HL-60 (cell line): ENCODE results near the gene PRPSAP1.

Experiments
- DNase-seq, 2 experiments: peaks; one replicate each; pipeline ENCODE4 v3.0.0-alpha.2; 2010 to 2020; ENCODE audit warnings: low read depth in 1 of 2, low spot score in 1 of 2
- H3K27ac ChIP-seq: fragments of 250-450 bp; sonication (Bioruptor Pico); replicated peaks from 2 replicates; pipeline ENCODE4 v1.5.1; 2020; ENCODE audit warnings: mild to moderate bottlenecking, moderate library complexity
- H3K27me3 ChIP-seq: fragments of 250-450 bp; sonication (Bioruptor Pico); 2 replicates; pipeline ENCODE4 v1.5.1; 2021; ENCODE audit warnings: mild to moderate bottlenecking, moderate library complexity; ENCODE audit not compliant: insufficient read depth, poor library complexity, severe bottlenecking
- H3K4me3 ChIP-seq: replicated peaks from 2 replicates; pipeline ENCODE4 v1.5.1; 2011; ENCODE audit warnings: mild to moderate bottlenecking, control low read depth, low read length; ENCODE audit not compliant: insufficient read depth
- CTCF ChIP-seq: IDR thresholded peaks from one replicate; pipeline ENCODE4 v1.5.1; 2011; ENCODE audit warnings: low read length, control low read depth, inconsistent platforms; ENCODE audit not compliant: insufficient read depth
- GABPA ChIP-seq: IDR thresholded peaks from 2 replicates; pipeline ENCODE4 v1.6.1; 2012; ENCODE audit warnings: low read depth
- POLR2AphosphoS5 ChIP-seq: IDR thresholded peaks from 2 replicates; pipeline ENCODE4 v1.6.1; 2012; ENCODE audit warnings: low read depth
- SPI1 ChIP-seq: IDR thresholded peaks from 2 replicates; pipeline ENCODE4 v1.6.1; 2012; ENCODE audit warnings: low read depth, mild to moderate bottlenecking, borderline replicate concordance
- TF ChIP-seq, protein P1 (sequence below): IDR thresholded peaks from 2 replicates; pipeline ENCODE4 v1.6.1; 2012; ENCODE audit warnings: low read depth; ENCODE audit not compliant: insufficient replicate concordance

Gene PRPSAP1

DNA sequence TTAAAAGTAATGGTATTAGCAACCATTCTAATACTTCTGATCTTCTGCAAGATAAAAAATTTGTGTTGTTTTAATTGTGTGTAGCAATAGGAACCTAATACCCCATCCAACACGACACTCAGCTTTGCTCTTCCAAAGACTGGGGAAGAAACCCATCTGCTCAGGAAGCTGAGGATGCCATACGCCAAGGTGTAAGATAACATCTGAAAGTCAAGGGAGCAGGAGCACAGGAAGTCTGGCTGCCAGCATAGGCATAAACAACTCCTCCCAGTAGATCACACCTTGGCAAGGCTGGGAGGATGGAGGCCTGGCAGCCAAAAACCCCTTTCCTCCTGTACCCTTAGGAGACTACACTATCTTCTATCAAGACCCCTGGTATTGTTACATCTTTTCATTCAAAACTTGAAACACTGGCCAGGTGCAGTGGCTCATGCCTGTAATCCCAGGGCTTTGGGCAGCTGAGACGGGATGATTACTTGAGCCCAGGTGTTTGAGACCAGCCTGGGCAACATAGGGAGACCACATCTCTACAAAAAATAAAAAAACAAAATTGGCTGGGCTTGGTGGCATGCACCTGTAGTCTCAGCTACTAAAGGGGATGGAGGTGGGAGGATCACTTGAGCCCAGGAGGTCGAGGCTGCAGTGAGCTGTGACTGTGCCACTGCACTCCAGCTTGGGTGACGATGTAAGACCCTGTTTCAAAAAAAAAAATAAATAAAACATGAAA lies 25.0 kb upstream of the PRPSAP1 start:
- TF ChIP-seq, protein P1, sequence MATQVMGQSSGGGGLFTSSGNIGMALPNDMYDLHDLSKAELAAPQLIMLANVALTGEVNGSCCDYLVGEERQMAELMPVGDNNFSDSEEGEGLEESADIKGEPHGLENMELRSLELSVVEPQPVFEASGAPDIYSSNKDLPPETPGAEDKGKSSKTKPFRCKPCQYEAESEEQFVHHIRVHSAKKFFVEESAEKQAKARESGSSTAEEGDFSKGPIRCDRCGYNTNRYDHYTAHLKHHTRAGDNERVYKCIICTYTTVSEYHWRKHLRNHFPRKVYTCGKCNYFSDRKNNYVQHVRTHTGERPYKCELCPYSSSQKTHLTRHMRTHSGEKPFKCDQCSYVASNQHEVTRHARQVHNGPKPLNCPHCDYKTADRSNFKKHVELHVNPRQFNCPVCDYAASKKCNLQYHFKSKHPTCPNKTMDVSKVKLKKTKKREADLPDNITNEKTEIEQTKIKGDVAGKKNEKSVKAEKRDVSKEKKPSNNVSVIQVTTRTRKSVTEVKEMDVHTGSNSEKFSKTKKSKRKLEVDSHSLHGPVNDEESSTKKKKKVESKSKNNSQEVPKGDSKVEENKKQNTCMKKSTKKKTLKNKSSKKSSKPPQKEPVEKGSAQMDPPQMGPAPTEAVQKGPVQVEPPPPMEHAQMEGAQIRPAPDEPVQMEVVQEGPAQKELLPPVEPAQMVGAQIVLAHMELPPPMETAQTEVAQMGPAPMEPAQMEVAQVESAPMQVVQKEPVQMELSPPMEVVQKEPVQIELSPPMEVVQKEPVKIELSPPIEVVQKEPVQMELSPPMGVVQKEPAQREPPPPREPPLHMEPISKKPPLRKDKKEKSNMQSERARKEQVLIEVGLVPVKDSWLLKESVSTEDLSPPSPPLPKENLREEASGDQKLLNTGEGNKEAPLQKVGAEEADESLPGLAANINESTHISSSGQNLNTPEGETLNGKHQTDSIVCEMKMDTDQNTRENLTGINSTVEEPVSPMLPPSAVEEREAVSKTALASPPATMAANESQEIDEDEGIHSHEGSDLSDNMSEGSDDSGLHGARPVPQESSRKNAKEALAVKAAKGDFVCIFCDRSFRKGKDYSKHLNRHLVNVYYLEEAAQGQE, result no peak
- TF ChIP-seq GABPA (no peak), POLR2AphosphoS5 (no peak), SPI1 (no peak), CTCF (no peak)
- no peaks in the 10 kb centered on the region for H3K27me3 ChIP-seq
- DNase-seq, result no peak
- H3K27ac ChIP-seq, result no peak overlapping the region
- H3K4me3 ChIP-seq, result no peak overlapping the region

DNA sequence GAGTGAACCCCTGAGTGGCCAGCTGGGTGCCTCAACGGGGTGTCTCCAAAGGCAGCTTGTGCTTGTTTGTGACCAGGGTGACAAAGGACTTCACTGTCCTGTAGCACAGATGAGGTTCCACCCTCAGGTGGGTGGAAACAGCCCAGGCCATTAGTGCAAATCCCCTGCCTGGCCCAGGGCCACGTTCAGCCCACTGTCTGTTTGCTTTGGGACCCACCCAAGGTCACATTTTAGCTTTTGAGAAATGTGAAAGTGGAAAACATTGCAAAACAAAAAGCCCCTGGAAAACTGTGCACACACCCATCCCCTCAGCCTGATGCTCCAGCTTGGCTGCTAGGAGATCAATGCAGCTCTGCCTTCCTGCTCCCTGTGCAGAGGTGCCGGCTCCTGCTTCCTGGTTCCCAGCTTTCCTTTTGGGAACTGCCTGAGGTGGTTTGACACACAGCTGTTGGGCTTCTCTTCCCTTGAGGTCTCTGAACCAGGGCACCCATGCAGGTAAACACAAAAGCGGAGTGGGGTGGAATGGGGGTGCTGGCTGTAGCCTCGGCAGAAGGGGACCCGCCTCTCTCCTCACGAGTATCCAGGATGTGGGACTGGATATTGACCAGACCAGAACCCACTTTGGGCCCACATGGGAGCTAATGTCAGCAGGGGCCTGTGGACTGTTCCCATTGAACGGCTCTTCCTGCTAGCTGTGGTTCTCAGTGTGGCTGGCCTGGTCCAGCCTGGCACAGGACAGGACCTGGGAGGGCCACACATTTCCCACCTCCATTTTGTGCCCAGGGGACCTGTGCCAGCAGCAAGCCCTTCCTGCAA lies 22.8 kb upstream of the PRPSAP1 start:
- no peak for DNase-seq
- H3K27me3 ChIP-seq, result no peaks in the 10 kb centered on the region
- H3K27ac ChIP-seq, result no peak overlapping the region
- no peak overlapping the region for H3K4me3 ChIP-seq
- TF ChIP-seq CTCF (no peak), GABPA (no peak), POLR2AphosphoS5 (no peak), SPI1 (no peak)
- TF ChIP-seq, protein P1, result no peak

GRCh38 chr17:76371656-76372628 lies 18.2 kb upstream of the PRPSAP1 start:
- no peak overlapping the region for H3K27ac ChIP-seq

More at GRCh38 chr17:76371656-76372628, 18.2 kb upstream of the PRPSAP1 start:
- Histone ChIP-seq H3K4me3 (no peak overlapping the region), H3K27me3 (no peaks in the 10 kb centered on the region)
- TF ChIP-seq, protein P1, result no peak
- TF ChIP-seq SPI1 (no peak), GABPA (no peak), POLR2AphosphoS5 (no peak), CTCF (no peak)
- no peak for DNase-seq
